Kidney (tissue), 14 donors: ENCODE data around the gene APOL4. TPM values are rescaled to one million over a fixed set of nuclear protein-coding genes. Genes with fewer than 3 reads are reported as not detected.
A peak's percentile ranks its signal among the peaks of the same experiment; 100 is the strongest.
"Not testable (repeated sequence)": the region's sequence is repeated elsewhere in the genome, so short reads cannot be mapped to it uniquely, and the experiment has no call there.

Source experiments
- DNase-seq, 5 donors: peaks; one replicate each; pipeline ENCODE4 v3.0.0-alpha.2; 2013 to 2020
- FAIRE-seq: peaks from 2 replicates; lab custom pipeline; 2012; peaks lifted over from hg19 to GRCh38; lab: Jason Lieb, UNC
- H3K27ac ChIP-seq, 2 donors: one replicate each; pipeline ENCODE4 v1.7.0; 2013; ENCODE audit warnings: low read depth in 2 of 2, low read length in 2 of 2, inconsistent platforms in 1 of 2
- H3K27me3 ChIP-seq: one replicate; pipeline ENCODE4 v1.7.1; 2013; ENCODE audit warnings: low read length, inconsistent platforms; ENCODE audit not compliant: control insufficient read depth, insufficient read depth
- H3K36me3 ChIP-seq, 3 donors: one replicate each; pipeline versions ENCODE4 v1.7.0 to v1.7.1; 2013; ENCODE audit warnings: low read length in 3 of 3, control low read depth in 1 of 3, inconsistent platforms in 1 of 3; ENCODE audit not compliant: insufficient read depth in 3 of 3, control insufficient read depth in 2 of 3
- H3K4me1 ChIP-seq, 3 donors: one replicate each; pipeline versions ENCODE4 v1.7.0 to v1.7.1; 2013; ENCODE audit warnings: low read length in 3 of 3, inconsistent platforms in 1 of 3, low read depth in 1 of 3; ENCODE audit not compliant: control insufficient read depth in 2 of 3, insufficient read depth in 2 of 3
- H3K4me3 ChIP-seq, 3 donors: one replicate each; pipeline versions ENCODE4 v1.7.0 to v1.8.1; 2013; ENCODE audit warnings: low read length in 3 of 3, control low read depth in 1 of 3, inconsistent platforms in 1 of 3
- H3K9ac ChIP-seq, 3 donors: one replicate each; pipeline versions ENCODE4 v1.7.0 to v1.7.1; 2013; ENCODE audit warnings: low read length in 3 of 3, control low read depth in 1 of 3, inconsistent platforms in 1 of 3
- H3K9me3 ChIP-seq, 3 donors: one replicate each; pipeline versions ENCODE4 v1.7.0 to v1.7.1; 2013; ENCODE audit warnings: low read length in 3 of 3, control low read depth in 1 of 3, inconsistent platforms in 1 of 3; ENCODE audit not compliant: control insufficient read depth in 2 of 3, insufficient read depth in 1 of 3
- CTCF ChIP-seq: IDR thresholded peaks from 3 replicates; pipeline ENCODE4 v1.5.1; 2012; ENCODE audit warnings: mild to moderate bottlenecking, moderate library complexity, borderline replicate concordance; ENCODE audit not compliant: insufficient read depth; ENCODE audit errors: extremely low read depth
- intact Hi-C: fragments of 100-400 bp; cut with DNase I; formaldehyde crosslinking; loops from one replicate; pipeline ENCODE4 v1.11.1; 2022
- polyA plus RNA-seq: library from polyadenylated mRNA; stranded (reverse); fragments of 350-450 nt; fragmentation: Illumina TruSeq; extraction: RNeasy Lipid Tissue Mini Kit (QIAGEN cat#74804); gene quantifications from one replicate; pipeline ENCODE4 v1.2.3, GENCODE V29; 2014; ENCODE audit warnings: low read depth, low replicate concordance; ENCODE audit not compliant: insufficient read depth
- total RNA-seq: library from RNA; stranded (reverse); fragmentation: NEBNext Ultra II Directional; extraction: Animal tissue kit (Norgen Biotek cat#: 25700); gene quantifications from one replicate; pipeline ENCODE4 v1.2.1, GENCODE V29; 2021
- donor health status: control.
- donor health status: control.
- donor health status: control.
- donor health status: control.
- donor health status: control.
- donor health status: DM: yes; HTN: yes; CAD: no.
- donor health status: Normal renal cell carcinoma (clear cell type).

Gene APOL4
- total and polyA plus RNA-seq, 2 donors from 2014 or later, result 6.1 to 8.7 TPM

- Histone ChIP-seq H3K9me3 (no peaks in the 10 kb centered on the region), H3K36me3 (no peaks in the 10 kb centered on the region), H3K27me3 (no peaks in the 10 kb centered on the region), H3K4me3 (no peak overlapping the region), H3K9ac (no peak overlapping the region), H3K27ac (no peak overlapping the region), H3K4me1 (peaks cover 0 to 24% (median 18%) of the 10 kb centered on the region in 3 donors)
- FAIRE-seq (no peak), DNase-seq (no peak)
- intact Hi-C loops, result no loop called here
- no peak for TF ChIP-seq CTCF
Measured at GRCh38 chr22:36210224-36210623, 8.6 kb upstream of the APOL4 start.

GRCh38 chr22:36209488-36209908, 7.9 kb upstream of the APOL4 start:
- H3K4me1 ChIP-seq, result peaks cover 0 to 24% (median 18%) of the 10 kb centered on the region in 3 donors
- H3K27ac ChIP-seq, H3K9ac ChIP-seq, H3K4me3 ChIP-seq, H3K36me3 ChIP-seq, H3K27me3 ChIP-seq, FAIRE-seq, intact Hi-C loops, H3K9me3 ChIP-seq: not testable (repeated sequence)
- peak in 1 of 5 donors; percentile 7 for DNase-seq

DNA sequence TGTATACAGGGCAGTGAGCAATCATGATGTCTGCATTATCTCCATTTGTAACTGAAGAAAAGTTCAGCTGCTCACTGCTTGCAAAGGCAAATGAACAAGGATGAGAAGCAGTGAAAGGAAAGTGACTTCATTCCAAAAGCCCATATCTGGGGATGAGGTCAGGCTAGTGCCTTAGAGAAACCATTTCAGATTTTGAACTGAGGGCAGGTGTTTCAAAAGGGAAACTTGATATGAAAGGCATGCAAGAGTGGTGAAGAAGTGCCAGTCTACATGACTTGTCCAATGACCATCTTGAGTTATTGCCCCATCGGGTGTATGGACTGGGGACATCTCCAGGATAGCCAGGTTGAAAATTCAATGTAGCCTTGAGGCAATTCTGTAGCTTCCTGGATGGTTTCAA, 7.3 kb upstream of the APOL4 start:
- TF ChIP-seq CTCF, result no peak
- intact Hi-C loops, result no loop called here
- Histone ChIP-seq H3K36me3 (no peaks in the 10 kb centered on the region), H3K4me3 (no peak overlapping the region), H3K9me3 (no peaks in the 10 kb centered on the region), H3K27me3 (no peaks in the 10 kb centered on the region), H3K4me1 (peaks cover 0 to 19% (median 13%) of the 10 kb centered on the region in 3 donors), H3K27ac (no peak overlapping the region), H3K9ac (no peak overlapping the region)
- no peak for DNase-seq
- FAIRE-seq, result no peak

- FAIRE-seq, result no peak
Measured at GRCh38 chr22:36208162-36208765, 6.7 kb upstream of the APOL4 start.

More at GRCh38 chr22:36208162-36208765, 6.7 kb upstream of the APOL4 start:
- Histone ChIP-seq H3K36me3 (no peaks in the 10 kb centered on the region), H3K27ac (peak overlapping the region in 1 of 2 donors; percentile 32), H3K4me1 (peaks cover 0 to 18% (median 13%) of the 10 kb centered on the region in 3 donors), H3K9ac (no peak overlapping the region), H3K4me3 (no peak overlapping the region), H3K27me3 (no peaks in the 10 kb centered on the region), H3K9me3 (no peaks in the 10 kb centered on the region)
- peak in 1 of 5 donors; percentile 5 for DNase-seq
- intact Hi-C loops, result no loop called here
- TF ChIP-seq CTCF, result no peak
